AML-193 (cell line): Measurements from ENCODE around the gene GRM2.
A peak's percentile ranks its signal among the peaks of the same experiment; 100 is the strongest.

ENCODE experiments used
- DNase-seq, 2 experiments: peaks; one replicate each; lab custom pipeline; 2025; lab: John Stamatoyannopoulos, UW

GRM2 gene

GRCh38 chr3:51705276-51706020 is 1.4 kb upstream of the GRM2 start:
- DNase-seq, result no peak

GRCh38 chr3:51706021-51706485 is 815 bp upstream of the GRM2 start:
- no peak for DNase-seq

GRCh38 chr3:51708216-51708845 is 1.5 kb downstream of the GRM2 start:
- no peak for DNase-seq

- DNase-seq, result no peak
These were observed 2.1 kb downstream of the GRM2 start for GRCh38 chr3:51709004-51709420.

- DNase-seq, result no peak
These were observed 2.8 kb downstream of the GRM2 start for GRCh38 chr3:51709675-51710074.

- peak in 1 of 2 experiments; percentile 19 for DNase-seq
These were observed 3.9 kb downstream of the GRM2 start for GRCh38 chr3:51710631-51711351.

- DNase-seq, result no peak
These were observed 4.6 kb downstream of the GRM2 start for GRCh38 chr3:51711352-51712037.

- no peak for DNase-seq
These were observed 5.2 kb downstream of the GRM2 start for GRCh38 chr3:51712038-51712420.

GRCh38 chr3:51712511-51712931 is 5.7 kb downstream of the GRM2 start:
- DNase-seq, result no peak

GRCh38 chr3:51712963-51713362 is 6.1 kb downstream of the GRM2 start:
- no peak for DNase-seq

GRCh38 chr3:51715231-51715976 is 8.5 kb downstream of the GRM2 start:
- no peak for DNase-seq

- no peak for DNase-seq
These were observed 9.1 kb downstream of the GRM2 start for GRCh38 chr3:51715977-51716294.

GRCh38 chr3:51716805-51717204 is 9.9 kb downstream of the GRM2 start:
- DNase-seq, result no peak

GRCh38 chr3:51717446-51717845 is 10.6 kb downstream of the GRM2 start:
- DNase-seq, result no peak

GRCh38 chr3:51717947-51718346 is 11.1 kb downstream of the GRM2 start:
- no peak for DNase-seq

GRCh38 chr3:51718547-51719409 is 11.9 kb downstream of the GRM2 start:
- DNase-seq, result peak; percentile 92 to 93

- no peak for DNase-seq
These were observed 12.7 kb downstream of the GRM2 start for GRCh38 chr3:51719410-51720025.

GRCh38 chr3:51720292-51721061 is 13.6 kb downstream of the GRM2 start:
- DNase-seq, result no peak

GRCh38 chr3:51721062-51721745 is 14.3 kb downstream of the GRM2 start:
- DNase-seq, result no peak
